Left kidney (tissue), 8 donors: ENCODE results near the gene ELK1. TPM values are rescaled to one million over a fixed set of nuclear protein-coding genes. Genes with fewer than 3 reads are reported as not detected.
"Not testable (repeated sequence)": the region's sequence is repeated elsewhere in the genome, so short reads cannot be mapped to it uniquely, and the experiment has no call there.

Experiments
- DNase-seq: peaks from one replicate; pipeline ENCODE4 v3.0.0-alpha.2; 2013
- long read RNA-seq, 8 donors: transcript quantifications; one replicate each; lab custom pipeline, GENCODE V29; 2026
- polyA plus RNA-seq: library from polyadenylated mRNA; unstranded; fragments of 120-200 nt; gene quantifications from one replicate; pipeline ENCODE4 v1.2.1, GENCODE V29; 2013; ENCODE audit not compliant: insufficient read length

ELK1 gene, protein sequence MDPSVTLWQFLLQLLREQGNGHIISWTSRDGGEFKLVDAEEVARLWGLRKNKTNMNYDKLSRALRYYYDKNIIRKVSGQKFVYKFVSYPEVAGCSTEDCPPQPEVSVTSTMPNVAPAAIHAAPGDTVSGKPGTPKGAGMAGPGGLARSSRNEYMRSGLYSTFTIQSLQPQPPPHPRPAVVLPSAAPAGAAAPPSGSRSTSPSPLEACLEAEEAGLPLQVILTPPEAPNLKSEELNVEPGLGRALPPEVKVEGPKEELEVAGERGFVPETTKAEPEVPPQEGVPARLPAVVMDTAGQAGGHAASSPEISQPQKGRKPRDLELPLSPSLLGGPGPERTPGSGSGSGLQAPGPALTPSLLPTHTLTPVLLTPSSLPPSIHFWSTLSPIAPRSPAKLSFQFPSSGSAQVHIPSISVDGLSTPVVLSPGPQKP
- polyA plus RNA-seq = 25.8 TPM
- long read RNA-seq, donor 1, partial matches to known transcripts = 26 of 29 reads
- long read RNA-seq, donor 1, other reads (novel, unspliced or antisense) = 0 of 29 reads
- long read RNA-seq, donor 2, partial matches to known transcripts = 7 of 9 reads
- long read RNA-seq, donor 2, other reads (novel, unspliced or antisense) = 0 of 9 reads
- long read RNA-seq, donor 3, partial matches to known transcripts = 0 of 1 reads
- long read RNA-seq, donor 3, other reads (novel, unspliced or antisense) = 0 of 1 reads
- long read RNA-seq, donor 4 = 0 reads
- long read RNA-seq, donor 5, partial matches to known transcripts = 0 of 5 reads
- long read RNA-seq, donor 5, other reads (novel, unspliced or antisense) = 0 of 5 reads
- long read RNA-seq, donor 6, partial matches to known transcripts = 11 of 14 reads
- long read RNA-seq, donor 6, other reads (novel, unspliced or antisense) = 0 of 14 reads
- long read RNA-seq, donor 7, partial matches to known transcripts = 17 of 22 reads
- long read RNA-seq, donor 7, other reads (novel, unspliced or antisense) = 0 of 22 reads
- long read RNA-seq, donor 8, partial matches to known transcripts = 0 of 1 reads
- long read RNA-seq, donor 8, other reads (novel, unspliced or antisense) = 0 of 1 reads

DNA sequence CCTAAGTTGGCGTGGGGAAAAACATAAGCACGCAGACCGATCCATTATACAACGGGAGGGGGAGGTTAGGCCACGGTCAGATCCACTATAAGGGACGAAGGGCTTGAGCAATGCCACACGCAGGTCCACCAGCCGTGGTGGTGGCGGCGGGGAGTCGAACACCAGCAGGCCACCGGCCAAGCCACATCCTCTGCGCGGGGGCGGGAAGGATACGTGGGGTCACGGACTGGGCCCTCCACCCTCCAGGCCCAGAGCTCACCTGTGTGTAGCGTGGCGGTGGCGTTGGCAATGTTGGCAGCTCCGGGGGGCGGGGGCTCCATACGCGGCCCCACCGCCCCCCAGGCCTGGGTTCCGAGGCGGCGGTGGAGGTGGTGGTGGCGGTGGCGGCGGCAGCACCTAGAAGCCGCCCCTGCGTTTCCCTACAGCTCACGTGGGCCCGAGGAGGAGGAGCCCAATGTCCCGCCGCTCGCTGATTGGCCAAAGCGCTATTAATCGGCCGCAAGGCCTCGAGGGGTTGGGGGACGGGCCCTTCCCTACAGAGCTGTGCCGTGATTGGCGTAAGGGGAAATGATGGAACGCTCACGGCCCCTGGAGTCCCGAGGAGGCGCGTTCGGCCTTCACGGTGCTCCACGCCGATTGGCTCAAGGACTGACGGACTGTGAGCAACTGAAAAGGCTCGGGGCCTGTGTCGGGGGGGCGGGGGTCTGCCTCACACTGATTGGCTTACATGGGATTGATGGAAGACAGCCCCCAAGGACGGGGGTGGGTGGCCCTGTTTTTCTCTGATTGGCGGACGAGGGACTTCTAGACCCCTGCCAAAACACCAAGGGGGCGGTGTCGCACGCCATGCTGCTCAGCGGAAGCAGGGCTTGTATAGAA is at the start of gene ELK1:
TSS of gene ELK1 (minus strand) at position 400 of the 879 bp plus-strand sequence. CDS start 9,122 bp downstream, outside the sequence.
- DNase-seq = peak; percentile 94

DNA sequence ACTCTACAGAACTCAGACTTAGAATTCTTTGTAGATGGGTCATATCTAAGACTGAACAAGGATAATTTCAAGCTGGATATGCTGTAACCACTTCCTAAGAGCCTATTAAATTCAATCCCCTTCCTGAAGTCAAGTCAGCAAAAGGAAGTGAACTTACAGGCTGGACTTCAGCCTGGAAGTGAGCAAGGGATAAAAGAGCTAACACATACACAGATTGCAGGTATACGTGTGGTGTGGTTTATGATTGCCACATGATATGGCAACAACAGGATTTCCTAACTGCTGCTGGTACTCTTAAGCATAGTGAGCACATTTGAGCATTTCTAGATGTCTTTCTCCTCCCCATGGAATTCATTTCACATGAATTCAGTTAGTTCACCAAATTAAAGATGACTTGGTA is 46.8 kb upstream of the ELK1 start:
- DNase-seq = no peak

DNA sequence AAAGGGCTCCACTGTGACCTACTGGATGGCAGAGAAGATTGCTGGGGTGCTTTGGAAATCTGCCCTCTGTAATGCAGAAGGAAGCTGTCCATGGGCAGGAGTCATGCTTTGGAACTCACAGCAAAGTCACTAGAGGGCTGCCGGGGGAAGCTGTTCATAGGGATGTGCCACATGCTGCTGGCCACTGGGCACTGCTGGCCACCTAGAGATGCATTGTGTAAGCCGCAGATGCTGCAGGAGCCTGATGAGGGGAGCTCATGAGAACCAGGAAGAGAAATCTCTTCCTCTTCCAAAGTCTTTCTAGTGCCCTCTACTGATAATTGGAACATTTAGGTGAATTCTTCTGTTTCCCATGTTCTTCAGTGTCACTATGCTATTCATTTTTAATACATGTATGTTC is 39.8 kb upstream of the ELK1 start:
- DNase-seq = no peak

DNA sequence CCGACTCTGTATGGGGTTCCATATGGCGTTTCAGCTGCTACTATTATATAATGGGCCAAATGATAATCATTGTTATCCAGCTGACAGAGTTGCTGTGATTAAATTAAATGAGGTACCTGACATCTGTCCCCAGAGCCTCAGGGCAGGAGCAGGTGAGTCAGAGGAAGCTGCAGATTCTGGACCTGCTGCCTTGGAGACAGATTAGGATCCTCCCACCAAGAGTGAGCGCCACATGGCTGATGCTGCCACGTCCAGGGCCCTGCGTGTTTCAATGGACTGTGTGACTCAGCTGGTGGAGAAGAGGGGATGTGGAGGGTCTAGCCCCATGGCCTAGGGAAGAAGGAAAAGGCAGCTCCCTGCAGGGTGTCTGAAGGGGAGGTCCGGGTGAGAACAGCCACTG is 36.9 kb upstream of the ELK1 start:
- DNase-seq = no peak

DNA sequence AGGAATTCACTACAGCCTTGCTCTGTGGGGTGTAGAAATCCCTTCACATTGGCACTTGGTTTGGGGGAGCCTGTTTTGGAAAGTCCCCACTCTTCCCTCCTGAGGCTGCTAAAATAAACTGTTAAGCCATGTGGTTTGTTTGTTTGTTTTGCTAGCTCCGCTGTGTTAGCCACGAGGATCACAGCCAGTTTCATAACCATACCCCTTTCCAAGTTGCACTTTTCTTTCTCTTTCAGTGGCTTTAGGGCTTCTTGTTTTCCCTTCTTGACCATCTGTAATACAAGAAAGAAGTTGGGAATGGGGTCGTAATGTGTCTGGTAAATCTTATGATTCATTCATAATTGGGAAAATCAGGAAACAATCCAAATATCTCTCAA is 33.5 kb upstream of the ELK1 start:
- DNase-seq = no peak

DNA sequence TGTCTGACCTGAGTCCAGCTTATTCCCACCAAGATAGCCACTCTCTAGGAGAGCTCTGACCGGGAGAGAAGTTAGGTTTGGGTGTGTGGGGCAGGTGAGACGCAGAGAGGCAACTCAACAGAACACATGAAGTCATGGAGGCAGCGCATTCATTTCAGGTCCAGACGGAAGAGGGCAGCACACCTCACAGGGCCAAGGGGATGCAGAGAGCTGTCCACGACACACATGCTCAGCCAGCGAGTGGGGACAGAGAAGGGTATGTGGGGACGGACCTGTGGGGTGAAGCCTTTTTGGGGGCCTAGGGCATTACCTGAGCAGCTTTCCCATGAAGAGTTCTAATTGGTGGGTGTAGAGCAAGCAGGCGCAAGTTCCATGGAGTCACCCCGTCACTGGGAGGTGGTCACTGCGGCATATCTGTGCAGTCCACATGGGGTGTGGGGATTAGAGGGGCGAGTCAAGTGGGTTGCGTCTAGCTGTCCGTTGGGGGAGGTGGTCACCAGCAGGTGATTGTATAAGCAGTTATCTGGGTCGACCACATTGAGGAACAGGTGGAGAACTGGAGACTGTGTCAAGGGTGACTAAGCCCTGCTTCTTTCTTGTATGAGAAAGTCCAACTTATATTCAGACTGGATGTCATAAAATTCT is 32.9 kb upstream of the ELK1 start:
- no peak for DNase-seq

DNA sequence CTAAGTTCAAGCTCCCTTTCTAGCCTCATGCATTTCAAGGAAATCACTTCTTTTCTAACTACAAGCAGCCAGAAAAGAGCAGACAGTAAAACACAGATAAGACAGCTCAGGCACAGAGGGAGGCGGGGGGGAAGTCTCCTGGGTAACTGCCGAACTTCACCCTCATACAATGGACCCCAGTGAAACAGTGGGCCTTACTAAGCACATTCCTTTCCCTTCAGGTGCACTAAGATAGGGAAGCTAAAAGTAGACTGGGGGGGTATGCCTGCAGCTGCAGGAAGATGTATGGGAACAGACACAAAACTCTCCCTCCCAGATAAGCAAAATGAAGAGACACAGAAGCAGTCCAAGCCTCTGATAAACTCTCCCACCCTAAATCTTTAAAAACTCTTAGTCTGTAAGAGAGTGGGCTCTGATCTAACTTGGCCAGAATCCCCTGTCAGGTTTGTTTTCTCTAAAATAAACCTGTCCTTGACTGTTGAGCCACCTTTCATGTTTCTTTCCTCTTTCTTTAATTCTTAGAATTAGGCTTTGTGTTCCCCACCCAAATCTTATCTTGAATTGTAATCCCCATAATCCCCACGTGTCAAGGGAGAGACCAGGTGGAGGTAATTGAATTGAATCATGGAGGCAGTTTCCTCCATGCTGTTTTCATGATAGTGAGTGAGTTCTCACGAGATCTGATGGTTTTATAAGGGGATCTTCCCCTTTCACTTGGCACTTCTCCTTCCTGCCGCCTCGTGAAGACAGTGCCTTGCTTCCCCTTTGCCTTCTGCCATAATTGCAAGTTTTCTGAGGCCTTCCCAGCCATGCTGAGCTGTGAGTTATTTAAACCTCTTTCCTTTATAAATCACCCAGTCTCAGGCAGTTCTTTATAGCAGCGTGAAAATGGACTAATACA is 25.8 kb upstream of the ELK1 start:
- DNase-seq = not testable (repeated sequence)

DNA sequence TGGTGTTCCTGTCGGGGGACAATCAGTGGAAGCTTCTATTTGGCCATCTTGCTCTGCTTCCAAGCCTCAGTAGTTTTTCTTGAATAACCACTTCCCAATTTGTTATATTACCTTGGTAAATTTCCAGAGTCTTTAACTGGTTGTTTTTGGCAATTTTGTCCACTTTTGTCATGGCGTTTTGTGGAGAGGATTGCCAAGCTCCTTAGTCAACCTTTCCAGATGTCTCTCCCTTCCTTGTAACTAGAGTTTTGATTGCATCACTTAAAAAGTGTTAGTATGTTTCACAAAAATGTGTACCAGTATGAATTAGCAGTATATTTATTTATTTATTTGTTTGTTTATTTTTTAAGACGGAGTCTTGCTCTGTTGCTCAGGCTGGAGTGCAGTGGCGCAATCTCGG is 24.4 kb upstream of the ELK1 start:
- no peak for DNase-seq

DNA sequence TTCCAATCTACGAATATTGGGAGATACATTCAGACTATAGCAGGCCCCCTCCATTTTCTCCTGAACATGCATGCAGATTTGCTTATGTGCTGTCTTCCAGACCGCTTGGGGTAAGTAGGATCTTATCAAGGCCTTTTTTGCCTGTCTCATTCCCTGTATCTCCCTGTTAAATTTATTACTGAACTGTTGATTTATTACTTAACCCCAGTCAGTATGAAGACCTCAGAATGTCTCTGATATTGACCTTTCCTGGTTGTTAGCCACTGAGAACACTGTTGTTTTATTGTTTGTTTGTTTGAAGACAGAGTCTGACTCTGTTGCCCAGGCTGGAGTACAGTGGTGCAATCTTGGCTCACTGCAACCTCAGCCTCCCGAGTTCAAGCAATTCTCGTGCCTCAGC is 15.4 kb upstream of the ELK1 start:
- not testable (repeated sequence) for DNase-seq

DNA sequence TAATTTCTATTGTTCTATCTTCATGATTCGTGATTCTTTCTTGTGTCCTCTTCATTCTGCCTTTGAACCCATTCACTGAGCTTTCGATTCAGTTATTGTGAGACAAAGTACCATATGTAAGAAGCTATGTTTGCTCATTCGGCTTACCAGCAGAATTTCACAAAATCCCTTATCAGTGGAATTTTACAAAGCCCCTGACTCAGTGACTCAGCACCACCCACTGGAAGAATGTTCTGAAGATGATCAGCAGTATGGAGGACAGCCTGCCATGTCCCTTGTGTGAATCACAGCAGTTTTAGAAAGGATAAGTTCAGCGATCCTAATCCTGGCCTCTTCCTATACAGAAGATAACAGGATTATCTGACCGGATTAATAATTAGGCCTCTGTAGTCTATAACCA is 14.4 kb upstream of the ELK1 start:
- DNase-seq = no peak

DNA sequence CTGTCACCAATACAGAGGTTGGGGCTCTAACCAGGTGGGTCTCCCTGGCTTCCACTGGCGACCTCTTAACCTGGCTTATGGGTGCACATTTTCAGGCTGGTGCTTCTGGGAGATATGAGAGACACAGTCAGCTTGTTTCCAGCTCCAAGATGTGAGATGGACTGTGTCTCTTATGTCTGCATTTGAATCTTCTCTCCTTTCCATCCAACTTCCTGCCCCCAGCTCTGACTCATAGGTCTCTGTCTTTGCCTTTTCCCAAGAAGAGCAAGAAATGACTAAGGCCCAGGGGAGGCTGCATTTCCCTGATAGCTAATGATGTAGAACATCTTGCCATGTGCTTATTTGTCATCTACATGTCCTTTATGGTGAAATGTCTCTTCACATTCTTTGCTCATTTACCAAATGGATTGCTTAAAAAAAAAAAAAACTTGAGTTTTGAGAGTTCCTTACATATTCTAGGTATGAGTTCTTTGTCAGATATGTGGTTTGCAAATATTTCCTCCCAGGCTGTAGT is 11.8 kb upstream of the ELK1 start:
- no peak for DNase-seq

DNA sequence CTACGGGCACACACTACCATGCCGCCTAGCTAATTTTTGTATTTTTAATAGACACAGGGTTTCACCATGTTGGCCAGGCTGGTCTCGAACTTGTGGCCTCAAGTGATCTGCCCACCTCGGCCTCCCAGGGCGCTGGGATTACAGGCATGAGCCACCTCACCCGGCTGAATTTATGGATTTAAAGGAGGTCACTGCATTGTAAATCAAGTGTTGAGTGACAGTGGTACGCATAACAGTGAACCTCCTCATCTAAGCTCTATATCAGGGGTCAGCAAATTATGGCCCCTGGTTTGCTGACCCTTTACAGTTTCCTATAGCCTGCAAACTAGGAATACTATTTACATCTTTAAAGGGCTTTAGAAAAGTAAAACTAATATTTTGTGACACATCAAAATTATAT is 11.2 kb upstream of the ELK1 start:
- no peak for DNase-seq

DNA sequence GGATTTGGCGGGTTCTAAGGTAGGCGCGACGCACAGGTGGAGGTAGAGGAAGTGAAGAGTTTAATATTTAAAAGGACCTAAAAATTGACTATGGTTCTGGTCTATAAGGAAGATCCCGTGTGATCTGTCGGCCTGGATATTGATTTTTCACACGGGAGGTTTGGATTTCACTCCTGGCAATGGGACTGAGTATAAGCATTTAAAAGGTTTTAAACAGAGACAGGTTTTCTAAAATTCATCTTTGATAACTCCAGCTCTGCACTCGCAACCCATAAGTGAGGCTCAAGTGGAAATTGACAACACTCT is 9.0 kb upstream of the ELK1 start:
- no peak for DNase-seq

DNA sequence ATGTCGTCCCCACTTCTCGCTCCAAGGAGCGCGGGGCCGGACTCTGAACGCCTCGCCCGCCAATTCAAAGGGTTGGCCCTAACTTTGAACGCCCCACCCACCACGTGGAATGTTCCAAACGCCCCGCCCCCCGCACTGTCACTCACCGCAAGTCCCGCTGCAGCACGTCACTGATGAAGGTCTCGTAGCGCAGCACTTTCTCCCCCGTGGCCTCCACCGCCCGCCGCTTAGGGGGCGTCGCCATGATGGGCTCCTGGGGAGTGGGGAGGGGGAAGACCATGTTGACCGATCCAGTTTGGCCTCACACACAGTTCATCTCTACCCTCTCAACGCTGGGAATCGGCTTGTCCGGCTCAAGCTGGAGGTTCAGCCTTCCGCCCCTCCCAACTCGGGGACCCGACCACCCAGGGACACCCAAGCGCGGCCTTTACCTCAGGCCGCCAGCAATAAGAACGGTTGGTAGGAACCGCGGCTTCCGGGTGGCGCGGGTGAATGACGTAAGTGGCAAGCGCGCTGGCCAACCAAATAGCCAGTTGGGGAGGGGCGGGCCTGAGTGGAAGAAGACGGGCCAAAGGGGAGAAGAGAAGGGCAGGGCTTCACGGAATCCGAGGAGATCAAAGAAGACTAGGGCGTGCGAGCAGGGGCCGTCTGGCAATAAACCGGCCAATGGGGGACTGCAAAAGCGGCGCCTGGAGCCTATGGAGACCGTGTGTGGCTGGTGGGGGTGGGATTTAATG is 8.5 kb upstream of the ELK1 start, which contains the start of gene UXT:
TSS of gene UXT (minus strand) at position 497 of the 737 bp plus-strand sequence. CDS start at position 244, 253 bp downstream.
- peak; percentile 87 for DNase-seq

DNA sequence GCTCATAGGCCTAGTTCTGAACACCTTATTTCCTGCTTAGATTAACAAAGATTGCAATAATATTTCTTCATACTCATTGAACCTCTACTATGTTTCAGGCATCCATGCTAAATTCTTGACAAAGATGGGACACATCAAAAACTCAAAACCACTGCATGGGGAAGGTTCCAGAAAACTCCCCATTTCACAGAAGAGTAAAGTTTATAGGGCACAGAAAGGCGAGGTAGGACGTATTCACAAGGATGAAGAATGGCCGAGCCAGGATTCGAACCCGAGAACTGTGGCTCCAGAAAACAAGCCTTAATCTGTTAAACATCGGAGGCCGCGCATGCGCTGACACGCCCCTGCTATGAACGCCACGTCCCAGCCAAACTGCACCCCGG is 7.9 kb upstream of the ELK1 start:
- no peak for DNase-seq

DNA sequence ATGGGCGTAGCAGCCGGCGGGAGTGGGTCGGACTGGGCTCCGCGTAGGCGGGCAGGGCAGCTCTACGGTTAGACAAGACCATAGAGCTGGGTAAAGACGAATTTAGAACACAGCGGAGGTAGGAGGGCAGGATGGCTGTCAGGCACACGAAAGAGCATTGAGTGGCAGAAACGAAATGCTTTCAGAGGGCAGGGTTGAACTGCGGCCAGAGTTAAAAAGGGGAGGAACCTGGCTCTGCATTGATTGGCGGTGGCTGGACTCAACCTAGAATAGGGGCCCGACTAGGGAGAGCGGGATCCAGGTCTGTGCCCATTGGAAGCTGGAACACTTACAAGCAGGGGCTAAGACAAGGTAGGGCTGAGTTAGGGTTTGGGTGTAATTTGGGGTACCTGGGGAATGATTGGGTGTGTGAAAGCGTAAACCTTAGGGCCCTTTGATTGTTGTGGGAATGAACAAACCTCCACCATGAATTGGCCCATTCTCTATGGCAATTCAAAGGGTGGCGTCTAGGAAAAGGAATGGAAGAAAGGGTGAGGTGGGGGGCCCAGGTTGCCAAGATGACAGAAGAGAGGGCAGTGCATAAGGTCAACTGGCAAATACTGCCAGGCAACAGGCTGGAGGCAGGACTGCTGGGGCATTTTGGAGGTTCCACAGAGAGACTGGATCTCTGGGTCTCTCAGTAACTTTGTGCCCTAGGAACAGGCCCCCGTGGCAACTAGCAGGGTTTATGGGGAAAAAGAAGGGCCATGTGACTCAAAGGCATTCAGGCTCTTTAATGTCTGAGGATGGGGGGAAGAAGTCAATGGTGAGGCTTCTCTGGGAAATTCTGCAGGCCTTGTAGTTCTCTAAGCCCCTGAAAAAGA is 911 bp upstream of the ELK1 start:
- DNase-seq = no peak

DNA sequence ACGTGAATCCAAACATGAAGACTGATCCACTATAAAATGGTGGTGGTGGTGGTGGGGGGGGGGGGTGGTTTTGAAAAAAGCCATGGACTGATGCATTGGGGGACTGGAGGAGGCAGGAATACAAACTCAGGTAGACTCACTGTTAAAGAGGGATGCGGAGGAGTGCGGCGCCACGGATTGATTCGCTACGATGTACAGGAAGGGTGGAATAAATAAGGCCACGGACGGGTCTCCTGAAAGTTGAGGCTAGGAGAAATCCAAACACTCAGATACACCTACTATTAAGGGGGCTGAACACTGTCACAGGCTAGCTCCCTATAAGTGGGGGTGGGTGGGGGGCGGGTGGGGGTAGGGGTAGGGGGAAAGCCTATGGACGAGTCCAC is 591 bp downstream of the ELK1 start:
- DNase-seq = no peak

DNA sequence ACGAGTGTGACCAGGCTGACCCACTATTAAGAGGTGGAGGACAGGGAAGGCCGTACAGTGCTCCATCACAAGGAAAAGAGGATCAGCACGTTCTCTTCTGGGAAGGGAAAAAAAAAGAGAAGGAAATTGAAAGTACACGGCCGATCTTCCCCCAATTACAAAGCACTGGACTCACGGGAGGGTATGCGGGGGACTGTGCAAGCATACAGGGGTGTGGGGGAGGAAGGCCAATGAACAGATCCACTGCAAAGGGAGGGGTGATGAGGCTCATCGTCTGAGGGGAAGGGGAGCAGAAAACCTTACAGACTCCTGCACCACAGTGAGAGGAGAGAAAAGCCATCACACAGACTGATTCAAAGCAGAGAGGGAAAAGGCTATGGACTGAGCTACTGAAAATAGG is 1.1 kb downstream of the ELK1 start:
- no peak for DNase-seq
